WTC11 (cell line): ENCODE results near the gene TSHZ3. TPM values are rescaled to one million over a fixed set of nuclear protein-coding genes. Genes with fewer than 3 reads are reported as not detected.

Experiments used
- ATAC-seq: fragments of 200-7000 bp; cut with Tn5 transposase; 2 replicates; pipeline ENCODE4 v1.10.0; 2021; ENCODE audit warnings: mild to moderate bottlenecking, moderate library complexity
- CTCF ChIA-PET: fragments of 300-600 bp; sonication (Branson Sonifier 250); formaldehyde crosslinking; loops from one replicate; lab custom pipeline; 2021; ENCODE audit warnings: antibody characterized with exemption; lab: Charles Lee
- POLR2A ChIA-PET: fragments of 350-600 bp; sonication (Branson Sonifier 250); formaldehyde crosslinking; loops from one replicate; lab custom pipeline; 2021; ENCODE audit warnings: antibody characterized with exemption; lab: Charles Lee
- DNase-seq: peaks from one replicate; pipeline ENCODE4 v3.0.0; 2021; ENCODE audit warnings: low spot score
- H3K27ac Mint-ChIP-seq: 2 replicates; pipeline ENCODE4 v1.8.0; 2021; ENCODE audit warnings: mixed read lengths
- H3K27me3 Mint-ChIP-seq: 2 replicates; pipeline ENCODE4 v1.8.0; 2021; ENCODE audit warnings: low read depth, mild to moderate bottlenecking, moderate library complexity, mixed read lengths
- H3K36me3 Mint-ChIP-seq: 2 replicates; pipeline ENCODE4 v1.8.0; 2021; ENCODE audit warnings: mixed read lengths
- H3K4me1 Mint-ChIP-seq: 2 replicates; pipeline ENCODE4 v1.8.0; 2022; ENCODE audit warnings: mixed read lengths
- H3K4me3 Mint-ChIP-seq: 2 replicates; pipeline ENCODE4 v1.8.0; 2021; ENCODE audit warnings: mild to moderate bottlenecking, moderate library complexity, mixed read lengths
- H3K9me3 Mint-ChIP-seq: 2 replicates; pipeline ENCODE4 v1.8.0; 2021; ENCODE audit warnings: mixed read lengths
- ATF1 ChIP-seq: sonication (generic); formaldehyde crosslinking; IDR thresholded peaks from 2 replicates; pipeline ENCODE4 v1.8.1; 2023; ENCODE audit warnings: mild to moderate bottlenecking, moderate library complexity, missing genetic modification reagents
- CBFB ChIP-seq: sonication (generic); formaldehyde crosslinking; IDR thresholded peaks from 2 replicates; pipeline ENCODE4 v1.8.1; 2022; ENCODE audit warnings: mild to moderate bottlenecking, low read depth, missing genetic modification reagents
- CREM ChIP-seq: sonication (generic); formaldehyde crosslinking; IDR thresholded peaks from 2 replicates; pipeline ENCODE4 v1.8.1; 2022; ENCODE audit warnings: mild to moderate bottlenecking, missing genetic modification reagents, moderate library complexity
- ELF4 ChIP-seq: sonication (generic); formaldehyde crosslinking; IDR thresholded peaks from 2 replicates; pipeline ENCODE4 v1.8.1; 2022; ENCODE audit warnings: low read depth, mild to moderate bottlenecking, moderate library complexity, missing genetic modification reagents
- ETV6 ChIP-seq: sonication (generic); formaldehyde crosslinking; IDR thresholded peaks from 2 replicates; pipeline ENCODE4 v1.8.1; 2022; ENCODE audit warnings: mild to moderate bottlenecking, missing genetic modification reagents
- FOXK1 ChIP-seq: sonication (generic); formaldehyde crosslinking; IDR thresholded peaks from 2 replicates; pipeline ENCODE4 v1.8.0; 2022; ENCODE audit warnings: mild to moderate bottlenecking, moderate library complexity, missing genetic modification reagents
- FOXP1 ChIP-seq: sonication (generic); formaldehyde crosslinking; IDR thresholded peaks from 2 replicates; pipeline ENCODE4 v1.8.0; 2022; ENCODE audit warnings: missing genetic modification reagents, mild to moderate bottlenecking, moderate library complexity, borderline replicate concordance
- GABPB1 ChIP-seq: sonication (generic); formaldehyde crosslinking; IDR thresholded peaks from 2 replicates; pipeline ENCODE4 v1.8.1; 2023; ENCODE audit warnings: mild to moderate bottlenecking, missing genetic modification reagents
- JAZF1 ChIP-seq: fragments of 250-450 bp; sonication (Bioruptor Pico); IDR thresholded peaks from 2 replicates; pipeline ENCODE4 v1.9.0; 2021; ENCODE audit warnings: moderate library complexity, mild to moderate bottlenecking, inconsistent platforms
- JUN ChIP-seq: sonication (generic); formaldehyde crosslinking; IDR thresholded peaks from 2 replicates; pipeline ENCODE4 v1.8.0; 2023; ENCODE audit warnings: mild to moderate bottlenecking, missing genetic modification reagents
- KAT7 ChIP-seq: sonication (generic); formaldehyde crosslinking; IDR thresholded peaks from 2 replicates; pipeline ENCODE4 v1.8.1; 2023; ENCODE audit warnings: missing genetic modification reagents, mild to moderate bottlenecking, borderline replicate concordance
- NFE2L1 ChIP-seq: sonication (generic); formaldehyde crosslinking; IDR thresholded peaks from 2 replicates; pipeline ENCODE4 v1.8.1; 2023; ENCODE audit warnings: missing genetic modification reagents
- NFYB ChIP-seq: sonication (generic); formaldehyde crosslinking; conservative IDR thresholded peaks from 2 replicates; pipeline ENCODE4 v1.8.0; 2022; ENCODE audit warnings: low read depth, missing genetic modification reagents
- NR3C1 ChIP-seq: sonication (generic); formaldehyde crosslinking; conservative IDR thresholded peaks from 2 replicates; pipeline ENCODE4 v1.8.1; 2023; ENCODE audit warnings: low read depth, mild to moderate bottlenecking, missing genetic modification reagents
- OVOL2 ChIP-seq: fragments of 250-450 bp; sonication (Bioruptor Pico); IDR thresholded peaks from 2 replicates; pipeline ENCODE4 v1.9.0; 2021; ENCODE audit warnings: mild to moderate bottlenecking, borderline replicate concordance
- RORB ChIP-seq: fragments of 250-450 bp; sonication (Bioruptor Pico); IDR thresholded peaks from 2 replicates; pipeline ENCODE4 v1.9.0; 2021; ENCODE audit warnings: mild to moderate bottlenecking
- SOX15 ChIP-seq: fragments of 250-450 bp; sonication (Bioruptor Pico); IDR thresholded peaks from 2 replicates; pipeline ENCODE4 v1.9.0; 2021; ENCODE audit warnings: mild to moderate bottlenecking
- ZNF138 ChIP-seq: sonication (generic); formaldehyde crosslinking; conservative IDR thresholded peaks from 2 replicates; pipeline ENCODE4 v1.8.1; 2022; ENCODE audit warnings: mild to moderate bottlenecking, moderate library complexity, missing genetic modification reagents
- ZNF232 ChIP-seq: sonication (generic); formaldehyde crosslinking; IDR thresholded peaks from 2 replicates; pipeline ENCODE4 v1.8.0; 2022; ENCODE audit warnings: mild to moderate bottlenecking, missing genetic modification reagents
- ZNF263 ChIP-seq: sonication (generic); formaldehyde crosslinking; IDR thresholded peaks from 2 replicates; pipeline ENCODE4 v1.8.1; 2022; ENCODE audit warnings: low read depth, mild to moderate bottlenecking, moderate library complexity, missing genetic modification reagents
- ZNF317 ChIP-seq: sonication (generic); formaldehyde crosslinking; IDR thresholded peaks from 2 replicates; pipeline ENCODE4 v1.8.1; 2023; ENCODE audit warnings: low read depth, mild to moderate bottlenecking, moderate library complexity, missing genetic modification reagents, borderline replicate concordance
- ZNF396 ChIP-seq: fragments of 250-450 bp; sonication (Bioruptor Pico); IDR thresholded peaks from 2 replicates; pipeline ENCODE4 v1.8.0; 2021; ENCODE audit warnings: mild to moderate bottlenecking, moderate library complexity, borderline replicate concordance
- total RNA-seq: library from RNA; stranded (reverse); gene quantifications from 3 replicates; pipeline ENCODE4 v1.2.3, GENCODE V29; 2021
- TF ChIP-seq, protein P1 (sequence below): sonication (generic); formaldehyde crosslinking; IDR thresholded peaks from 2 replicates; pipeline ENCODE4 v1.8.1; 2023; ENCODE audit warnings: mild to moderate bottlenecking, missing genetic modification reagents
- TF ChIP-seq, protein P2 (sequence below): sonication (generic); formaldehyde crosslinking; IDR thresholded peaks from 2 replicates; pipeline ENCODE4 v1.8.0; 2022; ENCODE audit warnings: mild to moderate bottlenecking, missing genetic modification reagents
- TF ChIP-seq, protein P3 (sequence below): sonication (generic); formaldehyde crosslinking; IDR thresholded peaks from 2 replicates; pipeline ENCODE4 v1.8.1; 2023; ENCODE audit warnings: mild to moderate bottlenecking, missing genetic modification reagents, moderate library complexity
- TF ChIP-seq, protein P4 (sequence below): sonication (generic); formaldehyde crosslinking; IDR thresholded peaks from 2 replicates; pipeline ENCODE4 v1.8.0; 2022; ENCODE audit warnings: mild to moderate bottlenecking, missing genetic modification reagents
- TF ChIP-seq, protein P5 (sequence below): sonication (generic); formaldehyde crosslinking; IDR thresholded peaks from 2 replicates; pipeline ENCODE4 v1.8.0; 2022; ENCODE audit warnings: mild to moderate bottlenecking, missing genetic modification reagents
- TF ChIP-seq, protein P6 (sequence below): sonication (generic); formaldehyde crosslinking; IDR thresholded peaks from 2 replicates; pipeline ENCODE4 v1.8.1; 2022; ENCODE audit warnings: low read depth, missing genetic modification reagents, borderline replicate concordance
- TF ChIP-seq, protein P7 (sequence below): fragments of 250-450 bp; sonication (Bioruptor Pico); IDR thresholded peaks from 2 replicates; pipeline ENCODE4 v1.8.0; 2021; ENCODE audit warnings: mild to moderate bottlenecking
- TF ChIP-seq, protein P8 (sequence below): fragments of 200-600 bp; IDR thresholded peaks from 2 replicates; pipeline ENCODE4 v1.8.0; 2022; ENCODE audit warnings: antibody characterized with exemption

TSHZ3 gene
- total RNA-seq, 1 experiment from 2014 or later, result 21.4 TPM

DNA sequence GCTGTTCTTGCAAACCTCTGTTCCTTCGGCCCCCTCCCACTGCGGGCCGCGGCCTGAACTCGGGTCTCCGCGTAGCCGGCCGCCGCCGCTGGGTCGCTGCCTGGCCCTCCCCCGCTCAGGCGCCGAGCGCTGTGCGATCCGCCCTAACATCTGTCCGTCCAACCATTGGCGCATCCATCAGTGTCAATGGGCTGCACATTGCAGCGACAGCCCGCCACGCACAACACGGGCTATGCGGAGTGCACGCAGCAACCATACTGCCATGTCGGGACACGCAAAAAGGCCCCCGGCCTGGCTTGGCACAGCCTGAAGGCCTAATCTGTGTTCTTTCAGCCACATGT, 2.6 kb upstream of the TSHZ3 start:
- no peak for ATAC-seq
- Mint-ChIP-seq H3K4me1 (peaks cover 63% of the 10 kb centered on the region), H3K9me3 (no peaks in the 10 kb centered on the region), H3K27ac (peak overlapping the region; percentile 45; the same call in 1 of the 2 replicates), H3K36me3 (peaks cover 2% of the 10 kb centered on the region; the same call in 1 of the 2 replicates), H3K4me3 (peak overlapping the region; percentile 97), H3K27me3 (peaks cover 68% of the 10 kb centered on the region)
- ChIA-PET CTCF (interaction anchor here (1.0 to 1.8 kb wide), 2 partner anchors 13 to 297 kb away, joined by 4 to 7 read pairs; no protein-coding TSS in a partner anchor), POLR2A (no interaction called here)
- DNase-seq, result no peak
- TF ChIP-seq, protein P1, sequence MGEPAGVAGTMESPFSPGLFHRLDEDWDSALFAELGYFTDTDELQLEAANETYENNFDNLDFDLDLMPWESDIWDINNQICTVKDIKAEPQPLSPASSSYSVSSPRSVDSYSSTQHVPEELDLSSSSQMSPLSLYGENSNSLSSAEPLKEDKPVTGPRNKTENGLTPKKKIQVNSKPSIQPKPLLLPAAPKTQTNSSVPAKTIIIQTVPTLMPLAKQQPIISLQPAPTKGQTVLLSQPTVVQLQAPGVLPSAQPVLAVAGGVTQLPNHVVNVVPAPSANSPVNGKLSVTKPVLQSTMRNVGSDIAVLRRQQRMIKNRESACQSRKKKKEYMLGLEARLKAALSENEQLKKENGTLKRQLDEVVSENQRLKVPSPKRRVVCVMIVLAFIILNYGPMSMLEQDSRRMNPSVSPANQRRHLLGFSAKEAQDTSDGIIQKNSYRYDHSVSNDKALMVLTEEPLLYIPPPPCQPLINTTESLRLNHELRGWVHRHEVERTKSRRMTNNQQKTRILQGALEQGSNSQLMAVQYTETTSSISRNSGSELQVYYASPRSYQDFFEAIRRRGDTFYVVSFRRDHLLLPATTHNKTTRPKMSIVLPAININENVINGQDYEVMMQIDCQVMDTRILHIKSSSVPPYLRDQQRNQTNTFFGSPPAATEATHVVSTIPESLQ (CRISPR knock-in tag), result no peak
- TF ChIP-seq ATF1 (no peak), FOXP1 (CRISPR knock-in tag) (no peak), CREM (CRISPR knock-in tag) (no peak), NR3C1 (CRISPR knock-in tag) (0 out of 2 replicates have a peak, but pooled peaks have one; percentile 13), NFE2L1 (CRISPR knock-in tag) (no peak), GABPB1 (CRISPR knock-in tag) (no peak), NFYB (no peak), SOX15 (CRISPR knock-in tag) (no peak), ZNF396 (CRISPR knock-in tag) (no peak), ZNF317 (no peak), ZNF263 (CRISPR knock-in tag) (no peak), ZNF232 (no peak), RORB (CRISPR knock-in tag) (no peak), JUN (CRISPR knock-in tag) (no peak; the same call in 1 of the 2 replicates), JAZF1 (CRISPR knock-in tag) (no peak), FOXK1 (CRISPR knock-in tag) (no peak), KAT7 (CRISPR knock-in tag) (no peak), ZNF138 (no peak), CBFB (CRISPR knock-in tag) (no peak), OVOL2 (CRISPR knock-in tag) (no peak), ELF4 (CRISPR knock-in tag) (no peak), ETV6 (CRISPR knock-in tag) (no peak)
- TF ChIP-seq, protein P2, sequence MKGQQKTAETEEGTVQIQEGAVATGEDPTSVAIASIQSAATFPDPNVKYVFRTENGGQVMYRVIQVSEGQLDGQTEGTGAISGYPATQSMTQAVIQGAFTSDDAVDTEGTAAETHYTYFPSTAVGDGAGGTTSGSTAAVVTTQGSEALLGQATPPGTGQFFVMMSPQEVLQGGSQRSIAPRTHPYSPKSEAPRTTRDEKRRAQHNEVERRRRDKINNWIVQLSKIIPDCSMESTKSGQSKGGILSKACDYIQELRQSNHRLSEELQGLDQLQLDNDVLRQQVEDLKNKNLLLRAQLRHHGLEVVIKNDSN (CRISPR knock-in tag), result 0 out of 2 replicates have a peak, but pooled peaks have one; percentile 3
- TF ChIP-seq, protein P3, sequence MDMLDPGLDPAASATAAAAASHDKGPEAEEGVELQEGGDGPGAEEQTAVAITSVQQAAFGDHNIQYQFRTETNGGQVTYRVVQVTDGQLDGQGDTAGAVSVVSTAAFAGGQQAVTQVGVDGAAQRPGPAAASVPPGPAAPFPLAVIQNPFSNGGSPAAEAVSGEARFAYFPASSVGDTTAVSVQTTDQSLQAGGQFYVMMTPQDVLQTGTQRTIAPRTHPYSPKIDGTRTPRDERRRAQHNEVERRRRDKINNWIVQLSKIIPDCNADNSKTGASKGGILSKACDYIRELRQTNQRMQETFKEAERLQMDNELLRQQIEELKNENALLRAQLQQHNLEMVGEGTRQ, result no peak
- TF ChIP-seq, protein P4, sequence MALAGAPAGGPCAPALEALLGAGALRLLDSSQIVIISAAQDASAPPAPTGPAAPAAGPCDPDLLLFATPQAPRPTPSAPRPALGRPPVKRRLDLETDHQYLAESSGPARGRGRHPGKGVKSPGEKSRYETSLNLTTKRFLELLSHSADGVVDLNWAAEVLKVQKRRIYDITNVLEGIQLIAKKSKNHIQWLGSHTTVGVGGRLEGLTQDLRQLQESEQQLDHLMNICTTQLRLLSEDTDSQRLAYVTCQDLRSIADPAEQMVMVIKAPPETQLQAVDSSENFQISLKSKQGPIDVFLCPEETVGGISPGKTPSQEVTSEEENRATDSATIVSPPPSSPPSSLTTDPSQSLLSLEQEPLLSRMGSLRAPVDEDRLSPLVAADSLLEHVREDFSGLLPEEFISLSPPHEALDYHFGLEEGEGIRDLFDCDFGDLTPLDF (CRISPR knock-in tag), result no peak
- TF ChIP-seq, protein P5, sequence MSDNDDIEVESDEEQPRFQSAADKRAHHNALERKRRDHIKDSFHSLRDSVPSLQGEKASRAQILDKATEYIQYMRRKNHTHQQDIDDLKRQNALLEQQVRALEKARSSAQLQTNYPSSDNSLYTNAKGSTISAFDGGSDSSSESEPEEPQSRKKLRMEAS (CRISPR knock-in tag), result peak; percentile 65; the same call in 1 of the 2 replicates
- TF ChIP-seq, protein P6, sequence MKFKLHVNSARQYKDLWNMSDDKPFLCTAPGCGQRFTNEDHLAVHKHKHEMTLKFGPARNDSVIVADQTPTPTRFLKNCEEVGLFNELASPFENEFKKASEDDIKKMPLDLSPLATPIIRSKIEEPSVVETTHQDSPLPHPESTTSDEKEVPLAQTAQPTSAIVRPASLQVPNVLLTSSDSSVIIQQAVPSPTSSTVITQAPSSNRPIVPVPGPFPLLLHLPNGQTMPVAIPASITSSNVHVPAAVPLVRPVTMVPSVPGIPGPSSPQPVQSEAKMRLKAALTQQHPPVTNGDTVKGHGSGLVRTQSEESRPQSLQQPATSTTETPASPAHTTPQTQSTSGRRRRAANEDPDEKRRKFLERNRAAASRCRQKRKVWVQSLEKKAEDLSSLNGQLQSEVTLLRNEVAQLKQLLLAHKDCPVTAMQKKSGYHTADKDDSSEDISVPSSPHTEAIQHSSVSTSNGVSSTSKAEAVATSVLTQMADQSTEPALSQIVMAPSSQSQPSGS, result no peak
- TF ChIP-seq, protein P7, sequence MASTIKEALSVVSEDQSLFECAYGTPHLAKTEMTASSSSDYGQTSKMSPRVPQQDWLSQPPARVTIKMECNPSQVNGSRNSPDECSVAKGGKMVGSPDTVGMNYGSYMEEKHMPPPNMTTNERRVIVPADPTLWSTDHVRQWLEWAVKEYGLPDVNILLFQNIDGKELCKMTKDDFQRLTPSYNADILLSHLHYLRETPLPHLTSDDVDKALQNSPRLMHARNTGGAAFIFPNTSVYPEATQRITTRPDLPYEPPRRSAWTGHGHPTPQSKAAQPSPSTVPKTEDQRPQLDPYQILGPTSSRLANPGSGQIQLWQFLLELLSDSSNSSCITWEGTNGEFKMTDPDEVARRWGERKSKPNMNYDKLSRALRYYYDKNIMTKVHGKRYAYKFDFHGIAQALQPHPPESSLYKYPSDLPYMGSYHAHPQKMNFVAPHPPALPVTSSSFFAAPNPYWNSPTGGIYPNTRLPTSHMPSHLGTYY, result no peak
- TF ChIP-seq, protein P8, sequence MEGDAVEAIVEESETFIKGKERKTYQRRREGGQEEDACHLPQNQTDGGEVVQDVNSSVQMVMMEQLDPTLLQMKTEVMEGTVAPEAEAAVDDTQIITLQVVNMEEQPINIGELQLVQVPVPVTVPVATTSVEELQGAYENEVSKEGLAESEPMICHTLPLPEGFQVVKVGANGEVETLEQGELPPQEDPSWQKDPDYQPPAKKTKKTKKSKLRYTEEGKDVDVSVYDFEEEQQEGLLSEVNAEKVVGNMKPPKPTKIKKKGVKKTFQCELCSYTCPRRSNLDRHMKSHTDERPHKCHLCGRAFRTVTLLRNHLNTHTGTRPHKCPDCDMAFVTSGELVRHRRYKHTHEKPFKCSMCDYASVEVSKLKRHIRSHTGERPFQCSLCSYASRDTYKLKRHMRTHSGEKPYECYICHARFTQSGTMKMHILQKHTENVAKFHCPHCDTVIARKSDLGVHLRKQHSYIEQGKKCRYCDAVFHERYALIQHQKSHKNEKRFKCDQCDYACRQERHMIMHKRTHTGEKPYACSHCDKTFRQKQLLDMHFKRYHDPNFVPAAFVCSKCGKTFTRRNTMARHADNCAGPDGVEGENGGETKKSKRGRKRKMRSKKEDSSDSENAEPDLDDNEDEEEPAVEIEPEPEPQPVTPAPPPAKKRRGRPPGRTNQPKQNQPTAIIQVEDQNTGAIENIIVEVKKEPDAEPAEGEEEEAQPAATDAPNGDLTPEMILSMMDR, result no peak
